Karpas-422 (cell line): ENCODE results near the gene PNPLA7. TPM values are rescaled to one million over a fixed set of nuclear protein-coding genes. Genes with fewer than 3 reads are reported as not detected.
"Not testable (repeated sequence)": the region's sequence is repeated elsewhere in the genome, so short reads cannot be mapped to it uniquely, and the experiment has no call there.

ENCODE experiments used
- DNase-seq: peaks from one replicate; pipeline ENCODE4 v3.0.0-alpha.2; 2015
- H2AFZ ChIP-seq: fragments of 200-600 bp; sonication (generic); 2 replicates; pipeline ENCODE4 v1.6.1; 2014; ENCODE audit warnings: antibody characterized with exemption, low read length, mixed read lengths
- H3K27ac ChIP-seq: fragments of 200-600 bp; sonication (generic); 2 replicates; pipeline ENCODE4 v1.5.1; 2014; ENCODE audit warnings: mild to moderate bottlenecking, low read length, moderate library complexity
- H3K27me3 ChIP-seq: fragments of 200-600 bp; sonication (generic); 2 replicates; pipeline ENCODE4 v1.6.1; 2014; ENCODE audit warnings: low read length, mixed read lengths
- H3K36me3 ChIP-seq: fragments of 200-600 bp; sonication (generic); 2 replicates; pipeline ENCODE4 v1.6.1; 2014; ENCODE audit warnings: low read length, mixed read lengths; ENCODE audit not compliant: insufficient read depth
- H3K4me1 ChIP-seq: fragments of 200-600 bp; sonication (generic); 2 replicates; pipeline ENCODE4 v1.6.1; 2014; ENCODE audit warnings: mild to moderate bottlenecking, low read length, mixed read lengths
- H3K4me2 ChIP-seq: fragments of 200-600 bp; sonication (generic); 2 replicates; pipeline ENCODE4 v1.6.1; 2014; ENCODE audit warnings: low read length, low read depth, mild to moderate bottlenecking; ENCODE audit not compliant: poor library complexity, severe bottlenecking
- H3K4me3 ChIP-seq: fragments of 200-600 bp; sonication (generic); 2 replicates; pipeline ENCODE4 v1.5.1; 2014; ENCODE audit warnings: mild to moderate bottlenecking, antibody characterized with exemption, low read length, mixed read lengths
- H3K79me2 ChIP-seq: fragments of 200-600 bp; sonication (generic); 2 replicates; pipeline ENCODE4 v1.6.1; 2014; ENCODE audit warnings: mild to moderate bottlenecking, low read length, mixed read lengths
- H3K9ac ChIP-seq: fragments of 200-600 bp; sonication (generic); 2 replicates; pipeline ENCODE4 v1.6.0; 2014; ENCODE audit warnings: low read length
- H3K9me2 ChIP-seq: fragments of 200-600 bp; sonication (generic), shearing (Covaris generic); replicated peaks from 2 replicates; pipeline ENCODE4 v1.6.0; 2014; ENCODE audit warnings: mild to moderate bottlenecking, low read length, moderate library complexity; ENCODE audit not compliant: insufficient read depth
- H3K9me3 ChIP-seq: fragments of 300-700, 200-600 bp; sonication (generic); 2 replicates; pipeline ENCODE4 v1.6.1; 2014; ENCODE audit warnings: low read length, mixed read lengths
- H4K20me1 ChIP-seq: fragments of 200-600 bp; sonication (generic); 2 replicates; pipeline ENCODE4 v1.6.1; 2014; ENCODE audit warnings: mild to moderate bottlenecking, antibody characterized with exemption, low read length, low read depth; ENCODE audit not compliant: insufficient read depth
- total RNA-seq: library from RNA; depleted of rRNA; stranded (reverse); fragments of >200 nt; shearing (Covaris generic); gene quantifications from 2 replicates; pipeline ENCODE4 v1.2.3, GENCODE V29; 2014; ENCODE audit warnings: low replicate concordance

The PNPLA7 gene
- total RNA-seq, 1 experiment from 2014 or later, result 1.8 TPM

GRCh38 chr9:137542486-137542885, 7.7 kb downstream of the PNPLA7 start:
- H3K9me3 ChIP-seq, result no peaks in the 10 kb centered on the region
- H3K4me1 ChIP-seq, result no peaks in the 10 kb centered on the region
- H3K9ac ChIP-seq, result no peak overlapping the region
- no peaks in the 10 kb centered on the region for H4K20me1 ChIP-seq
- H3K27me3 ChIP-seq, result no peaks in the 10 kb centered on the region
- no peak overlapping the region for H3K4me3 ChIP-seq
- no peak overlapping the region for H2AFZ ChIP-seq
- no peak for DNase-seq
- H3K4me2 ChIP-seq, result no peak overlapping the region
- no peaks in the 10 kb centered on the region for H3K79me2 ChIP-seq
- H3K9me2 ChIP-seq, result no peaks in the 10 kb centered on the region
- no peak overlapping the region for H3K27ac ChIP-seq
- H3K36me3 ChIP-seq, result no peaks in the 10 kb centered on the region

GRCh38 chr9:137540536-137540935, 9.7 kb downstream of the PNPLA7 start:
- H3K36me3 ChIP-seq, result no peaks in the 10 kb centered on the region
- no peak overlapping the region for H3K4me2 ChIP-seq
- H3K79me2 ChIP-seq, result no peaks in the 10 kb centered on the region
- no peaks in the 10 kb centered on the region for H3K4me1 ChIP-seq
- no peaks in the 10 kb centered on the region for H3K27me3 ChIP-seq
- H2AFZ ChIP-seq, result no peak overlapping the region
- H3K9me2 ChIP-seq, result no peaks in the 10 kb centered on the region
- H4K20me1 ChIP-seq, result no peaks in the 10 kb centered on the region
- no peak overlapping the region for H3K27ac ChIP-seq
- no peak for DNase-seq
- no peaks in the 10 kb centered on the region for H3K9me3 ChIP-seq
- no peak overlapping the region for H3K4me3 ChIP-seq
- H3K9ac ChIP-seq, result no peak overlapping the region

GRCh38 chr9:137538058-137538457, 12.1 kb downstream of the PNPLA7 start:
- Histone ChIP-seq H4K20me1 (0 out of 2 replicates have a peak, but pooled peaks cover 5% of the 10 kb centered on the region), H3K9me2 (no peaks in the 10 kb centered on the region), H3K79me2 (no peaks in the 10 kb centered on the region), H3K27ac (no peak overlapping the region), H3K9me3 (no peaks in the 10 kb centered on the region), H3K36me3 (no peaks in the 10 kb centered on the region), H3K9ac (no peak overlapping the region), H3K27me3 (no peaks in the 10 kb centered on the region), H2AFZ (no peak overlapping the region), H3K4me3 (no peak overlapping the region), H3K4me1 (peaks cover 6% of the 10 kb centered on the region), H3K4me2 (no peak overlapping the region)
- DNase-seq, result no peak

GRCh38 chr9:137536594-137537131, 13.5 kb downstream of the PNPLA7 start:
- not testable (repeated sequence) for H3K4me3 ChIP-seq

GRCh38 chr9:137535120-137535428, 15.1 kb downstream of the PNPLA7 start:
- H3K79me2 ChIP-seq, result no peaks in the 10 kb centered on the region

More at GRCh38 chr9:137536594-137537131, 13.5 kb downstream of the PNPLA7 start:
- not testable (repeated sequence) for H3K27ac ChIP-seq, H3K27me3 ChIP-seq, H3K9me3 ChIP-seq, H3K9ac ChIP-seq, H2AFZ ChIP-seq, H4K20me1 ChIP-seq, H3K4me2 ChIP-seq, H3K36me3 ChIP-seq, H3K4me1 ChIP-seq, H3K79me2 ChIP-seq, H3K9me2 ChIP-seq, DNase-seq

GRCh38 chr9:137534256-137535119, 15.7 kb downstream of the PNPLA7 start:
- Histone ChIP-seq H3K9me3 (no peaks in the 10 kb centered on the region), H3K27me3 (no peaks in the 10 kb centered on the region), H3K9me2 (no peaks in the 10 kb centered on the region), H2AFZ (peak overlapping the region; percentile 91; the same call in 1 of the 2 replicates), H3K4me2 (no peak overlapping the region), H3K4me1 (peaks cover 6% of the 10 kb centered on the region), H3K27ac (no peak overlapping the region), H3K4me3 (no peak overlapping the region), H4K20me1 (0 out of 2 replicates have a peak, but pooled peaks cover 7% of the 10 kb centered on the region), H3K36me3 (no peaks in the 10 kb centered on the region), H3K79me2 (no peaks in the 10 kb centered on the region), H3K9ac (peak overlapping the region; percentile 51; the same call in 1 of the 2 replicates)
- DNase-seq, result peak; percentile 85

More at GRCh38 chr9:137535120-137535428, 15.1 kb downstream of the PNPLA7 start:
- Histone ChIP-seq H3K27ac (no peak overlapping the region), H4K20me1 (0 out of 2 replicates have a peak, but pooled peaks cover 7% of the 10 kb centered on the region), H3K4me3 (no peak overlapping the region), H3K9me3 (no peaks in the 10 kb centered on the region), H3K36me3 (no peaks in the 10 kb centered on the region), H2AFZ (peak overlapping the region; percentile 91; the same call in 1 of the 2 replicates), H3K4me1 (peaks cover 6% of the 10 kb centered on the region), H3K9ac (peak overlapping the region; percentile 51; the same call in 1 of the 2 replicates), H3K9me2 (no peaks in the 10 kb centered on the region), H3K4me2 (no peak overlapping the region), H3K27me3 (no peaks in the 10 kb centered on the region)
- no peak for DNase-seq

GRCh38 chr9:137532891-137533468, 17.2 kb downstream of the PNPLA7 start:
- H3K79me2 ChIP-seq, H4K20me1 ChIP-seq, H3K36me3 ChIP-seq, H3K27me3 ChIP-seq, H3K9me3 ChIP-seq, H3K4me2 ChIP-seq, H3K9me2 ChIP-seq, H3K4me1 ChIP-seq, H2AFZ ChIP-seq, H3K9ac ChIP-seq, DNase-seq, H3K4me3 ChIP-seq, H3K27ac ChIP-seq: not testable (repeated sequence)

GRCh38 chr9:137531099-137531765, 19.0 kb downstream of the PNPLA7 start:
- Histone ChIP-seq H3K4me1 (peaks cover 6% of the 10 kb centered on the region), H3K27ac (no peak overlapping the region), H4K20me1 (0 out of 2 replicates have a peak, but pooled peaks cover 7% of the 10 kb centered on the region), H3K27me3 (no peaks in the 10 kb centered on the region), H3K4me3 (no peak overlapping the region), H3K36me3 (no peaks in the 10 kb centered on the region), H3K9ac (no peak overlapping the region), H3K79me2 (no peaks in the 10 kb centered on the region), H2AFZ (no peak overlapping the region), H3K9me3 (no peaks in the 10 kb centered on the region), H3K9me2 (no peaks in the 10 kb centered on the region), H3K4me2 (no peak overlapping the region)
- no peak for DNase-seq
